ENCODE data around the gene GDF9. TPM values are rescaled to one million over a fixed set of nuclear protein-coding genes. Genes with fewer than 3 reads are reported as not detected.

The GDF9 gene
- total RNA-seq, 1 experiment from 2014 or later: 0.49 TPM

GRCh38 chr5:132848270-132848669, 18.0 kb downstream of the GDF9 start:
- no TSS peak for BruUV-seq (replicated peaks)
- Histone ChIP-seq H3K79me2 (ENCODE audit: insufficient read depth, low read length) (no peaks in the 10 kb centered on the region), H3K4me3 (replicated peaks in 1 of 2; ENCODE audit: low read depth in 1 of 2, low read length in 2 of 2) (no peak overlapping the region), H2AFZ (ENCODE audit: low read depth, low read length, poor library complexity, severe bottlenecking) (no peak overlapping the region), H3K27me3 (ENCODE audit: insufficient read depth, low read length) (no peaks in the 10 kb centered on the region), H3K9me3 (ENCODE audit: control insufficient read depth in 1 of 2, insufficient read depth in 1 of 2, low read depth in 1 of 2, low read length in 2 of 2) (no peaks in the 10 kb centered on the region), H3K36me3 (ENCODE audit: control insufficient read depth in 1 of 2, insufficient read depth in 2 of 2, low read length in 2 of 2) (no peaks in the 10 kb centered on the region), H3K27ac (ENCODE audit: low read depth, low read length) (no peak overlapping the region), H3K4me1 (ENCODE audit: control insufficient read depth in 1 of 2, insufficient read depth in 2 of 2, low read length in 2 of 2) (no peaks in the 10 kb centered on the region), H3K9me2 (ENCODE audit: insufficient read depth) (no peaks in the 10 kb centered on the region), H3K4me2 (ENCODE audit: low read length) (no peak overlapping the region), H4K20me1 (ENCODE audit: insufficient read depth) (no peaks in the 10 kb centered on the region), H3K9ac (ENCODE audit: low read length) (no peak overlapping the region)
- POLR2A ChIA-PET: no interaction called here
- CTCF ChIA-PET: no interaction called here
- no peak for DNase-seq (ENCODE audit: low read depth, low spot score)
- RAD21 ChIA-PET (ENCODE audit: low non-redundant PET in 1 of 2, low total read pairs in 2 of 2, uncharacterized antibody in 2 of 2, unreplicated experiment in 2 of 2): no interaction called here
- intact Hi-C loops (cut with micrococcal nuclease): no loop called here
- TF ChIP-seq CTCF (IDR thresholded peaks at IDR 0.05 in 2 of 3, conservative IDR thresholded peaks at IDR 0.05 in 1 of 3; ENCODE audit: borderline replicate concordance in 1 of 3, insufficient read depth in 1 of 3, low read depth in 2 of 3, low read length in 2 of 3) (no peak), ZNF274 (IDR thresholded peaks at IDR 0.05; ENCODE audit: low read depth, low read length) (no peak), ELF1 (IDR thresholded peaks at IDR 0.05; ENCODE audit: borderline replicate concordance, low read depth) (no peak), SP1 (IDR thresholded peaks at IDR 0.05; ENCODE audit: low read depth) (no peak), REST (IDR thresholded peaks at IDR 0.05; ENCODE audit: low read depth) (no peak), YY1 (IDR thresholded peaks at IDR 0.05; ENCODE audit: extremely low read depth, insufficient replicate concordance, low read depth, low read length) (no peak)
- no peak for ATAC-seq

Measured in HCT116 (cell line).